Measurements from ENCODE around the gene SEC14L5. TPM values are rescaled to one million over a fixed set of nuclear protein-coding genes. Genes with fewer than 3 reads are reported as not detected.

Gene SEC14L5
- total RNA-seq = under 0.01 and 0.22 TPM in 2 replicates

GRCh38 chr16:4957720-4958509 lies at the start of gene SEC14L5:
Gene SEC14L5 (plus strand): TSS chr16:4958330. CDS start chr16:4959324, 994 bp downstream.

DNA sequence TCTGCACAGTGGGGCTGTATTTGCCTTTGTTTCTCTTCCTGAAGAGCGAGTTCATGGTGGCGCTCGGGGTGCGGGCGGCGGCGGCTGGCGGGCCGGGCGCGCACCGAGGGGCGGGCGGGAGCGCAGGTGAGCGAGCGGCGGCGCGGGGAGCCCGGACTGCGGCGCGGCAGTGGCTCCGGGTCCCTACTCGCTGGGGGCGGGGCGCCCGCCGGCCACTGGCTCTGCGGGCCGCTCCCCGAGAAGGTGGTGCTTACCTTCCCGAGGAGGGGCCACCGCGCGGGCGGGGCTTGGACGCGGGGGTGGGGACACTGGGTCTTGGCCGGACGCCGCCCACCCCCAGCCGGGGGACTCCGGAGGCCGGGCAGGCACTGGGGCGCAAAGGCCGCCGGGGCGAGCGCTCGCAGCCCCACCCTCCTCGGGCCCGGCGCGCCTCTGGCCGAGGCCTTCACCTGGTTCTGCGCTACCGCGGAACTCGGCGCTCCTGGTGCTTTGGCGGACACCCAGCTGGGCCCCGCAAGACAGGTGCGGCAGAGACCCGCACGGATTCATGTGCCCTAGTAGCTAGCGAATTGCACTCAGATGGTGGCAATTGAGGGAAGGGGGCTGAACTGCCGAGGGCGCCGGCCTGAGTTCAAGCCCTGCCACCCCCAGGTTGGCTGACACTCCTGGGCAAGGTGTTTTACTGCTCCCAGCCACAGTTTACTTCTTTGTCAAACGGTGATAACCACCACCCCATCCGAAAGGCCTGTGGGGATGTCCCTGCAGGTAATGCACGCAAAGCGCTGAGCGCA lies 20.9 kb upstream of the SEC14L5 start, which contains the start of gene PPL:
Gene PPL (minus strand): TSS at position 158 of the 791 bp plus-strand sequence. CDS start 103 bp downstream, at position 55.

GRCh38 chr16:5033256-5034166 lies 75.4 kb downstream of the SEC14L5 start, which contains the start of gene NAGPA:
Gene NAGPA (minus strand): TSS chr16:5033935. CDS start chr16:5033914, 21 bp downstream.

GRCh38 chr16:5065813-5066212 lies 107.7 kb downstream of the SEC14L5 start, which contains the start of gene C16orf89:
Gene C16orf89 (minus strand): TSS chr16:5065956. CDS start chr16:5065908, 48 bp downstream.

Other genes starting within 250 kb of the SEC14L5 start
- 22.7 and 26.3 TPM in 2 replicates for gene ANKS3, start 224.1 kb upstream of the SEC14L5 start, total RNA-seq
- gene DNAAF8, start 223.8 kb upstream of the SEC14L5 start, total RNA-seq = 1.8 and 2.2 TPM in 2 replicates
- gene ZNF500, start 191.2 kb upstream of the SEC14L5 start, total RNA-seq = 11.1 and 11.3 TPM in 2 replicates
- gene SEPTIN12, start 170.0 kb upstream of the SEC14L5 start, total RNA-seq = not detected in 2 replicates
- gene SMIM22, start 163.0 kb upstream of the SEC14L5 start, total RNA-seq = not detected in 2 replicates
- gene ROGDI, start 155.7 kb upstream of the SEC14L5 start, total RNA-seq = 8.8 and 13.7 TPM in 2 replicates
- 44.2 and 45.2 TPM in 2 replicates for gene GLYR1, start 111.0 kb upstream of the SEC14L5 start, total RNA-seq
- 25.6 and 31.9 TPM in 2 replicates for gene UBN1, start 110.8 kb upstream of the SEC14L5 start, total RNA-seq
- gene PPL, start 21.2 kb upstream of the SEC14L5 start, total RNA-seq = 9.7 and 13.7 TPM in 2 replicates
- gene NAGPA, start 75.6 kb downstream of the SEC14L5 start, total RNA-seq = 19.5 and 21.6 TPM in 2 replicates
- 0.13 and 1.2 TPM in 2 replicates for gene C16orf89, start 107.6 kb downstream of the SEC14L5 start, total RNA-seq
- gene ALG1, start 113.5 kb downstream of the SEC14L5 start, total RNA-seq = 32.2 and 42.2 TPM in 2 replicates
- 7.1 and 10.1 TPM in 2 replicates for gene EEF2KMT, start 139.5 kb downstream of the SEC14L5 start, total RNA-seq

Measured in articular chondrocyte of knee joint (primary cell).